HG03575 (cell line): ENCODE results near the gene PRKACB.
"Not testable (repeated sequence)": the region's sequence is repeated elsewhere in the genome, so short reads cannot be mapped to it uniquely, and the experiment has no call there.

ENCODE experiments used
- ATAC-seq: cut with Tn5 transposase; IDR thresholded peaks from one replicate; pipeline ENCODE4 v1.9.1; 2021; ENCODE audit not compliant: unreplicated experiment, insufficient number of reproducible peaks, low FRiP score; ENCODE audit errors: extremely low read depth

PRKACB gene

GRCh38 chr1:84259376-84259775 is 115.3 kb downstream of the PRKACB start:
- no peak for ATAC-seq

GRCh38 chr1:84259989-84260388 is 115.9 kb downstream of the PRKACB start:
- ATAC-seq: no peak

GRCh38 chr1:84260852-84261518 is 116.9 kb downstream of the PRKACB start:
- ATAC-seq: no peak

- ATAC-seq: no peak
These were observed 120.9 kb downstream of the PRKACB start for GRCh38 chr1:84264961-84265360.

- ATAC-seq: no peak
These were observed 121.8 kb downstream of the PRKACB start for GRCh38 chr1:84265867-84266266.

- ATAC-seq: no peak
These were observed 122.7 kb downstream of the PRKACB start for GRCh38 chr1:84266748-84267147.

- ATAC-seq: no peak
These were observed 123.4 kb downstream of the PRKACB start for GRCh38 chr1:84267476-84267875.

- ATAC-seq: no peak
These were observed 124.3 kb downstream of the PRKACB start for GRCh38 chr1:84268346-84268745.

- ATAC-seq: no peak
These were observed 125.2 kb downstream of the PRKACB start for GRCh38 chr1:84269306-84269705.

GRCh38 chr1:84271441-84272151 is 127.5 kb downstream of the PRKACB start:
- ATAC-seq: peak; percentile 97

GRCh38 chr1:84272401-84272800 is 128.3 kb downstream of the PRKACB start:
- ATAC-seq: no peak

GRCh38 chr1:84277343-84278059 is 133.4 kb downstream of the PRKACB start:
- no peak for ATAC-seq

GRCh38 chr1:84278905-84279304 is 134.8 kb downstream of the PRKACB start:
- ATAC-seq: no peak

GRCh38 chr1:84280912-84281311 is 136.8 kb downstream of the PRKACB start:
- no peak for ATAC-seq

- no peak for ATAC-seq
These were observed 138.8 kb downstream of the PRKACB start for GRCh38 chr1:84282780-84283333.

GRCh38 chr1:84283381-84283780 is 139.3 kb downstream of the PRKACB start:
- ATAC-seq: no peak

- ATAC-seq: no peak
These were observed 142.0 kb downstream of the PRKACB start for GRCh38 chr1:84286071-84286470.

GRCh38 chr1:84287389-84287788 is 143.3 kb downstream of the PRKACB start:
- not testable (repeated sequence) for ATAC-seq
